ENCODE results near the gene DLGAP1.

DNA sequence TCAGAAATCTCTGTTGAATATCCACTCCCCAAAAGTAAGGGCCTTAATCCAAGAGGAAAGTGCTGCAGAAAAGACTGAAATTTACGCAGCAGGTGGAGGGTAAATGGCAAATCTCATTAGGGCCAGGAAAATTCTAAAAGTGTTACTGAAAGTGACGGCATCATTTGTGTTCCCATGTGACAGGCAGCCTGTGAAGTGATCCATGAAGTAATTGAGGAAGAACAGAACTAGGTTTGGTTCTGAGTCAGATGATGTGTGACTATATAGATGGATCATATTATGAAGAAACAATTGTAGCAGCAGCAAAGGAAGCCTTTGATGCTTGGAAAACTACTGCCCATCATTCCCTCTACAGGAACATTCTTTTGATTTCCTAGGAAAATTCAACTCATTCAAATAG lies 603.9 kb downstream of the DLGAP1 start:
- TF ChIP-seq POLR2A (IDR thresholded peaks at IDR 0.05; ENCODE audit: low read depth) (no peak), EP300 (IDR thresholded peaks at IDR 0.05) (no peak)
- TF ChIP-seq, protein P1, sequence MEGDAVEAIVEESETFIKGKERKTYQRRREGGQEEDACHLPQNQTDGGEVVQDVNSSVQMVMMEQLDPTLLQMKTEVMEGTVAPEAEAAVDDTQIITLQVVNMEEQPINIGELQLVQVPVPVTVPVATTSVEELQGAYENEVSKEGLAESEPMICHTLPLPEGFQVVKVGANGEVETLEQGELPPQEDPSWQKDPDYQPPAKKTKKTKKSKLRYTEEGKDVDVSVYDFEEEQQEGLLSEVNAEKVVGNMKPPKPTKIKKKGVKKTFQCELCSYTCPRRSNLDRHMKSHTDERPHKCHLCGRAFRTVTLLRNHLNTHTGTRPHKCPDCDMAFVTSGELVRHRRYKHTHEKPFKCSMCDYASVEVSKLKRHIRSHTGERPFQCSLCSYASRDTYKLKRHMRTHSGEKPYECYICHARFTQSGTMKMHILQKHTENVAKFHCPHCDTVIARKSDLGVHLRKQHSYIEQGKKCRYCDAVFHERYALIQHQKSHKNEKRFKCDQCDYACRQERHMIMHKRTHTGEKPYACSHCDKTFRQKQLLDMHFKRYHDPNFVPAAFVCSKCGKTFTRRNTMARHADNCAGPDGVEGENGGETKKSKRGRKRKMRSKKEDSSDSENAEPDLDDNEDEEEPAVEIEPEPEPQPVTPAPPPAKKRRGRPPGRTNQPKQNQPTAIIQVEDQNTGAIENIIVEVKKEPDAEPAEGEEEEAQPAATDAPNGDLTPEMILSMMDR (IDR thresholded peaks at IDR 0.05) = no peak
